Measurements from ENCODE around the gene PHLDB3.
"Not testable (repeated sequence)": the region's sequence is repeated elsewhere in the genome, so short reads cannot be mapped to it uniquely, and the experiment has no call there.

Gene PHLDB3

DNA sequence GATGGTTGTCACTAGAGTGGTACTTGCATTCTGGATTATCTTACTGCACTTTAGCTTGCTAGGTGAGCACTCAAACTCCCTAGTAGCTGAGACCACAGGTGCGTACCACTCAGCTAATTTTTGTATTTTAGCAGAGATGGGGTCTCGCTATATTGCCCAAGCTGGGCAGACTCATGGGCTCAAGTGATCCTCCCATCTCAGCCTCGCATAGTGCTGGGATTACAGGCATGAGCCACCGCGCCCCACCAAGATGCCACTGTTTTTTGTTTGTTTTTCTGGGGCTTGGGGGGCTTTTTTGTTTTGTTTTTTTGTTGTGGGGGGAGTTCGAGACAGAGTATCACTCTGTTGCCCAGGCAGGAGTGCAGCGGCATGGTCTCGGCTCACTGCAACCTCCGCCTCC is 56.9 kb downstream of the PHLDB3 start:
- H3K4me3 ChIP-seq (ENCODE audit: low read depth in 1 of 2, low read length in 1 of 2): no peak overlapping the region
- peaks cover 7 to 10% of the 10 kb centered on the region in 2 experiments for H3K4me1 ChIP-seq (ENCODE audit: control insufficient read depth in 1 of 2, insufficient read depth in 1 of 2, low read depth in 1 of 2, low read length in 1 of 2)
- H3K27ac ChIP-seq: no peak overlapping the region
- TF ChIP-seq, protein P1, sequence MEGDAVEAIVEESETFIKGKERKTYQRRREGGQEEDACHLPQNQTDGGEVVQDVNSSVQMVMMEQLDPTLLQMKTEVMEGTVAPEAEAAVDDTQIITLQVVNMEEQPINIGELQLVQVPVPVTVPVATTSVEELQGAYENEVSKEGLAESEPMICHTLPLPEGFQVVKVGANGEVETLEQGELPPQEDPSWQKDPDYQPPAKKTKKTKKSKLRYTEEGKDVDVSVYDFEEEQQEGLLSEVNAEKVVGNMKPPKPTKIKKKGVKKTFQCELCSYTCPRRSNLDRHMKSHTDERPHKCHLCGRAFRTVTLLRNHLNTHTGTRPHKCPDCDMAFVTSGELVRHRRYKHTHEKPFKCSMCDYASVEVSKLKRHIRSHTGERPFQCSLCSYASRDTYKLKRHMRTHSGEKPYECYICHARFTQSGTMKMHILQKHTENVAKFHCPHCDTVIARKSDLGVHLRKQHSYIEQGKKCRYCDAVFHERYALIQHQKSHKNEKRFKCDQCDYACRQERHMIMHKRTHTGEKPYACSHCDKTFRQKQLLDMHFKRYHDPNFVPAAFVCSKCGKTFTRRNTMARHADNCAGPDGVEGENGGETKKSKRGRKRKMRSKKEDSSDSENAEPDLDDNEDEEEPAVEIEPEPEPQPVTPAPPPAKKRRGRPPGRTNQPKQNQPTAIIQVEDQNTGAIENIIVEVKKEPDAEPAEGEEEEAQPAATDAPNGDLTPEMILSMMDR (IDR thresholded peaks at IDR 0.05): no peak
- H3K36me3 ChIP-seq: no peaks in the 10 kb centered on the region
- no peaks in the 10 kb centered on the region for H3K27me3 ChIP-seq
- H3K9me3 ChIP-seq: no peaks in the 10 kb centered on the region

GRCh38 chr19:43446746-43447489 is 57.6 kb downstream of the PHLDB3 start:
- TF ChIP-seq, protein P1 (IDR thresholded peaks at IDR 0.05): peak; percentile 97
- no peaks in the 10 kb centered on the region for H3K36me3 ChIP-seq
- no peaks in the 10 kb centered on the region for H3K9me3 ChIP-seq
- H3K4me1 ChIP-seq (ENCODE audit: control insufficient read depth in 1 of 2, insufficient read depth in 1 of 2, low read depth in 1 of 2, low read length in 1 of 2): peaks cover 7 to 10% of the 10 kb centered on the region in 2 experiments
- no peak overlapping the region for H3K27ac ChIP-seq
- H3K4me3 ChIP-seq (ENCODE audit: low read depth in 1 of 2, low read length in 1 of 2): no peak overlapping the region
- H3K27me3 ChIP-seq: no peaks in the 10 kb centered on the region

GRCh38 chr19:43445426-43445825 is 59.1 kb downstream of the PHLDB3 start:
- Histone ChIP-seq H3K4me1 (ENCODE audit: control insufficient read depth in 1 of 2, insufficient read depth in 1 of 2, low read depth in 1 of 2, low read length in 1 of 2) (peaks cover 7 to 10% of the 10 kb centered on the region in 2 experiments), H3K36me3 (no peaks in the 10 kb centered on the region), H3K27ac (no peak overlapping the region), H3K9me3 (no peaks in the 10 kb centered on the region), H3K27me3 (peaks cover 3% of the 10 kb centered on the region), H3K4me3 (ENCODE audit: low read depth in 1 of 2, low read length in 1 of 2) (no peak overlapping the region)
- TF ChIP-seq, protein P1 (IDR thresholded peaks at IDR 0.05): no peak

DNA sequence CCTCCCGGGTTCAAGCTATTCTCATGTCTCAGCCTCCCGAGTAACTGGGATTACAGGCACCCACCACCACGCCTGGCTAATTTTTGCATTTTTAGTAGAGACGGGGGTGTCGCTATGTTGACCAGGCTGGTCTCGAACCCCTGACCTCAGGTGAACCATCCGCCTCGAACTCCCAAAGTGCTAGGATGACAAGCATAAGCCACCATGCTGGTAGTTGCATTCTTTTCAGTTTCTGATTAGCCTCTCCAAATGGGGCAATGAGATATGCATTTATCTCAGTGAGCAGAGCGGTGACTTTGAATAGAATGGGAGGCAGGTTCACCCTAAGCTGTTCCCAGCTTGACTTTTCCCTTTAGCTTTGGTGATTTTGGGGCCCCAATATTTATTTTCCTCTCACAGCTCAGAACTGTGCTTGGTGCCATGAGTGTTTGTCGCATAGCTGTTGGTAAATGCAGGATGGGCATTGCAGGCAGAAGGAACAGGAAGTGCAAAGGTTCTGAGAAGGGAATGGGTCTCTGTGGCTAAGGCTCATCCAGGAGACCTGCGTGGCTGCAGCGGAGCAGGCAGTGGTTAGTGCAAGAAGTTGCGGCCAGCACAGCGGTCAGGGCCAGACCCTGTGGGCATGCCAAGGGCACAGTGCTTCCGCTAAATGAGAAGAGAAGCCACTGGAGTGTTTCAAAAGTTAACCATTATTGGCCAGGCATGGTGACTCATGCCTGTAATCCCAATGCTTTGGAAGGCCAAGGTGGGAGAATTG is 59.8 kb downstream of the PHLDB3 start:
- Histone ChIP-seq H3K27me3 (peaks cover 3% of the 10 kb centered on the region), H3K9me3 (no peaks in the 10 kb centered on the region), H3K4me1 (ENCODE audit: control insufficient read depth in 1 of 2, insufficient read depth in 1 of 2, low read depth in 1 of 2, low read length in 1 of 2) (peaks cover 7 to 10% of the 10 kb centered on the region in 2 experiments), H3K4me3 (ENCODE audit: low read depth in 1 of 2, low read length in 1 of 2) (no peak overlapping the region), H3K27ac (no peak overlapping the region), H3K36me3 (no peaks in the 10 kb centered on the region)
- TF ChIP-seq, protein P1 (IDR thresholded peaks at IDR 0.05): no peak

DNA sequence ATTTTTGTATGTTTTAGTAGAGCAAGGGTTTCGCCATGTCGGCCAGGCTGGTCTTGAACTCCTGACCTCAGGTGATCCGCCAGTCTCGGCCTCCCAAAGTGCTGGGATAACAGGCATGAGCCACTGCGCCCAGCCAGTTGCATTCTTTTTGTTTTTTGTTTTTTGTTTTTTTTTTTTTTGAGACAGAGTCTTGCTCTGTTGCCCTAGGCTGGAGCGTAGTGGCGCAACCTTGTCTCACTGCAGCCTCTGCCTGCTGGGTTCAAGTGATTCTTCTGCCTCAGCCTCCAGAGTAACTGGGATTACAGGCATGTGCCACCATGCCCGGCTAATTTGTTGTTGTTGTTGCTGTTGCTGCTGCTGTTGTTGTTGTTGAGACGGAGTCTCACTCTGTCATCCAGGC is 60.5 kb downstream of the PHLDB3 start:
- H3K27me3 ChIP-seq; H3K27ac ChIP-seq; H3K36me3 ChIP-seq; H3K4me3 ChIP-seq (ENCODE audit: low read depth in 1 of 2, low read length in 1 of 2); H3K9me3 ChIP-seq: not testable (repeated sequence)
- peaks cover 7 to 15% of the 10 kb centered on the region in 2 experiments for H3K4me1 ChIP-seq (ENCODE audit: control insufficient read depth in 1 of 2, insufficient read depth in 1 of 2, low read depth in 1 of 2, low read length in 1 of 2)

GRCh38 chr19:43441716-43442115 is 62.8 kb downstream of the PHLDB3 start:
- H3K36me3 ChIP-seq: no peaks in the 10 kb centered on the region
- peaks cover 17 to 24% of the 10 kb centered on the region in 2 experiments for H3K4me1 ChIP-seq (ENCODE audit: control insufficient read depth in 1 of 2, insufficient read depth in 1 of 2, low read depth in 1 of 2, low read length in 1 of 2)
- no peaks in the 10 kb centered on the region for H3K9me3 ChIP-seq
- TF ChIP-seq, protein P1 (IDR thresholded peaks at IDR 0.05): no peak
- no peak overlapping the region for H3K27ac ChIP-seq
- H3K27me3 ChIP-seq: peaks cover 3% of the 10 kb centered on the region
- H3K4me3 ChIP-seq (ENCODE audit: low read depth in 1 of 2, low read length in 1 of 2): no peak overlapping the region
